ENCODE results near the gene TICAM2. TPM values are rescaled to one million over a fixed set of nuclear protein-coding genes. Genes with fewer than 3 reads are reported as not detected.

TICAM2 gene, protein sequence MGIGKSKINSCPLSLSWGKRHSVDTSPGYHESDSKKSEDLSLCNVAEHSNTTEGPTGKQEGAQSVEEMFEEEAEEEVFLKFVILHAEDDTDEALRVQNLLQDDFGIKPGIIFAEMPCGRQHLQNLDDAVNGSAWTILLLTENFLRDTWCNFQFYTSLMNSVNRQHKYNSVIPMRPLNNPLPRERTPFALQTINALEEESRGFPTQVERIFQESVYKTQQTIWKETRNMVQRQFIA
- total RNA-seq: 3.3 TPM in 2 replicates

DNA sequence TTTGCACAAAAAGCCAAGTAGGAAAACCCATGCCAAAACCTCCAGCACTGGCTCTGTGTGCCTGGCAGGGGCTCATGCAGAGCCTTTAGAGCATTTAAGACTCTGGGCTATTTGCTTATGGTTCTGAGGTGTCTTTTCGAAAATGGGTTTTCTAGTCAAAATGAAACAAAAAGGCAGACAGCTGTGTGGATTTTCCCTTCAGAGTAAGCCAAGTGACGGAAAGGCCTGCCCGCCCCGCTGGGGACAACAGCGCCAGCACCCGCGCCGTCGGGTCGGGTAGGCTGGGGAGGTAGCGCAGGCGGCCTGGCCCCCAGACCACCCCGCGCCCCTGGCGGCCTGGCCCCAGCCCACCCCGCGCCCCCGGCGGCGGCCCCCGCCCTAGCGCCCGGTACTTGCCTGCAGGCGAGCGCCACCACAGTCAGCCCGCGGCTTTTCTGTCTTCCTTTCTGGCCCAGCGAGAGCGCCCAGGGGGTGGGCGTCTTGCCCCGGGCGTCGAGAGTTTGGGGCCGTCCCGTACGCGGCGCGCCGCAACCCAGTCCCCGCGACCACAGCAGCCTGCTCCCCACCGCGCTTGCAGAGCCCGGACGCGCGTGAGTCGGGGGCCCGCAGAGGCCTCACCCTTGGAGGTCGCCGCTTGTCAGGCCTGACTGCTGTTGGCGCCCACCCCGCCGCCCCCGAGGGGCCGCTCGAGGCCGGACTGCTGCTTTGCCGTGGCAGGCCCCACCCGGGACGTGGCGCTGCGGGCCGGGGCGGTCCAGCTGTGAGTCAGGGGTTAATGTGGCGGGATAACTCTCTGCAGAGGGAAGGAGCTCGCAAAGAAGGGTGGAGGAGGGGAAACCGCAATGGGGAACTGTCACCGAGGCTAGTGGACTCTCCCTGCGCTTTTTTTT is at the start of gene TICAM2:
TICAM2 (minus strand) TSS at position 779 of the 890 bp plus-strand sequence. CDS start 21,223 bp downstream, outside the sequence.

DNA sequence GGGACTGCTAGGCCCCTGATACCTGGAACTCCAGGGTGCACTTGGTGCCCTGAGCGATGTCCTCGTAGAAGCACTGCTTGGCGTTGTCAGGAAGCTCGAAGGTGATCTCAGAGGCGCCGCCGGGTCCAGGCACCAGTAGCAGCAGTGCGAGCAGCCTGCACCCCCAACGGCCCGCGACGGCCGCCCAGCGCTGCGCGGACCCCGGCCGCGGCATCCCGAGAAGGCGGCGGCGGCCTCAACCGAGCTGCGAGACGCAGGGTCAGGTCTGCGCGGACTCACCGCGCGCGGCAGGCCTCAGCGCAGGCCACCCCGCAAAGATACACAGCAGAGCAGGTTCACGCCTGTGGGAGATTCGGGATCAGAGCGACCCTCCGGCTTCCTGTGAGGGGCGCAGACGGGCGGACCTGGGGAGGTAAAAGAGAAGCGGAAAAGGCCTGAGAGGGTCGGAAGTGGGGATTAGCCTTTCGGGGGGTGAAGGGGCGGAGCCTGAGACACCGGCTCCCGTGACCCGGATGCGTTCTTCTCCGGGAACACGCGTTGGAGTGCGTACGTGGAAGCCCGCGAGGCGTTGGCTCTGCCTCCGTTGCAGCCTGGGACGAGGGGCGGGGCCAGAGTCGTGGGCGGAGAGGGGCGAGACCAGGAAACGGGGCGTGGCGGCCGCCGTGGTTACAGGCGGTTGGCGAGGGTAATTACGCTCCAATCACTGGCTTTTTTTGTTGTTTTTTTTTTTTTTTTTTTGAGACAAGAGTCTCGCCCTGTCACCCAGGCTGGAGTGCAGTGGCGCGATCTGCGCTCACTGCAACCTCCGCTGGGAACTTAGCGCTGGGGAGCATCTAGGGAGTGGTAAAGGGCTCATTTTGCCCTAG is 23.5 kb upstream of the TICAM2 start, which contains the start of gene TMED7:
TMED7 (minus strand) TSS at position 458 of the 866 bp plus-strand sequence; CDS start at position 214, 244 bp downstream.

DNA sequence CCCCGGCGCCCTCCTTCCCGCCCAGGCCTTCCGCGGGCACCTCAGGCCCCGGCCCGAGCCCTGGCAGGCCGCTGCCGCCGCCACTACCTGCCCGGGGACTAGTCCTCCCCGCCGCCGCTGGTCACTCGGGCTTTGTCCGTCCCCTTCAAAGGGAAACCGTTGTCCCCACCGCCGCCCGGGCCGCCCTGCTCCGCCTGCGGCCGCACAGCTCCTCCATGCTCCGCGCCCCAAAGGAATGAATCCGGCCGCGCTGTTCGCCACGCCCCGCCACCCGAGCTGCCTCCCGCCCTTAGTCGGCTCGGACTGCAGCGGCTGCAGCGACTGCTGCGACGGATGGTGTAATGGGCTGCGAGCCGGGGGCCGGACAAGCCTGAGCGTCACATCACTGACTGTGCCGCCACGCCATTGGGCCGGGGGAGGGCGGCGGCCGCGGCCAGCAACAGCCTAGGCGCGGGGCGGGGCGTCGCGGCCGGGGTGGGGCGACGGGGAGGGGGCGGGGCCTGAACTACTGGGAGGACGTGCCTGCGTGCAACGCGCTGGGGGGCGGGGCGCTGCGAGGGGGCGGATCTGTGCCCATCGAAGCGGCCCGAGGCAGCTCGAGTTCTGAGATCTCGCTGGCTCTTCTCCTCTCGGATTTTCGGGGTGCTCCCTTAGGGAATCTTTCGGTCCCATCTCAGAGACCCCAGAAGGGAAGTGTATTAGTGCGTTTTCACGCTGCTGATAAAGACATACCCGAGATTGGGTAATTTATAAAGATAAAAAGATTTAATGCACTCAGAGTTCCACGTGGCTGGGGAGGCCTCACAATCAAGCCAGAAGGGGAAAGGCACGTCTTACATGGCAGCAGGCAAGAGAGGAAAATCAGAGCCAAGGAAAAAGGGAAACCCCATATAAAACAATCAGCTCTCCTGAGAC is 57.6 kb downstream of the TICAM2 start, which contains the start of gene FEM1C:
FEM1C (minus strand) TSS at position 340 of the 915 bp plus-strand sequence. CDS start 1,282 bp downstream, outside the sequence.

Other genes with a start within 250 kb of the TICAM2 start
- gene FEM1C, start 57.7 kb downstream of the TICAM2 start, total RNA-seq: 15.7 and 19.0 TPM in 2 replicates
- gene TMED7, start 23.6 kb upstream of the TICAM2 start, total RNA-seq: 137 and 148 TPM in 2 replicates
- 3.5 and 7.4 TPM in 2 replicates for gene CDO1, start 214.2 kb upstream of the TICAM2 start, total RNA-seq
- gene ATG12, start 239.1 kb upstream of the TICAM2 start, total RNA-seq: 34.9 and 48.2 TPM in 2 replicates
- 89.3 and 104 TPM in 2 replicates for gene AP3S1, start 239.5 kb upstream of the TICAM2 start, total RNA-seq